Inferior parietal cortex (tissue), 1 donor: ENCODE measurements around the gene KRTAP9-2.
"Not testable (repeated sequence)": the region's sequence is repeated elsewhere in the genome, so short reads cannot be mapped to it uniquely, and the experiment has no call there.

ENCODE experiments used
- DNase-seq: peaks from one replicate; pipeline ENCODE4 v3.0.0-alpha.2; 2016; ENCODE audit errors: extremely low spot score

Gene KRTAP9-2

GRCh38 chr17:41232399-41233105 lies 6.1 kb downstream of the KRTAP9-2 start, which contains the start of gene KRTAP9-3:
Gene KRTAP9-3, plus strand, starts transcription at chr17:41232449. Its CDS starts 53 bp downstream, at chr17:41232502.
- DNase-seq, result not testable (repeated sequence)

GRCh38 chr17:41237116-41237515 lies 10.7 kb downstream of the KRTAP9-2 start:
- DNase-seq, result not testable (repeated sequence)

- not testable (repeated sequence) for DNase-seq
Observed at GRCh38 chr17:41237949-41238437, 11.5 kb downstream of the KRTAP9-2 start, which contains the start of gene KRTAP9-8. Gene KRTAP9-8, plus strand, starts transcription at chr17:41237999. Its CDS starts 53 bp downstream, at chr17:41238052.

- not testable (repeated sequence) for DNase-seq
Observed at GRCh38 chr17:41246995-41247787, 20.7 kb downstream of the KRTAP9-2 start.

GRCh38 chr17:41249637-41250240 lies 23.3 kb downstream of the KRTAP9-2 start, which contains the start of gene KRTAP9-4:
Gene KRTAP9-4, plus strand, starts transcription at chr17:41249687. Its CDS starts 34 bp downstream, at chr17:41249721.
- not testable (repeated sequence) for DNase-seq

- no peak for DNase-seq
Observed at GRCh38 chr17:41251261-41251660, 24.8 kb downstream of the KRTAP9-2 start.

- no peak for DNase-seq
Observed at GRCh38 chr17:41254861-41255260, 28.4 kb downstream of the KRTAP9-2 start.

- not testable (repeated sequence) for DNase-seq
Observed at GRCh38 chr17:41255381-41256290, 29.2 kb downstream of the KRTAP9-2 start, which contains the start of gene KRTAP9-9. Gene KRTAP9-9, plus strand, starts transcription at chr17:41255384.

- DNase-seq, result no peak
Observed at GRCh38 chr17:41256291-41256685, 29.8 kb downstream of the KRTAP9-2 start.

GRCh38 chr17:41258406-41258805 lies 32.0 kb downstream of the KRTAP9-2 start:
- DNase-seq, result no peak

- no peak for DNase-seq
Observed at GRCh38 chr17:41263212-41263611, 36.8 kb downstream of the KRTAP9-2 start.

- no peak for DNase-seq
Observed at GRCh38 chr17:41264599-41264998, 38.2 kb downstream of the KRTAP9-2 start.

GRCh38 chr17:41265078-41265477 lies 38.6 kb downstream of the KRTAP9-2 start, which contains the start of gene KRTAP9-6:
Gene KRTAP9-6, plus strand, starts transcription at chr17:41265378. Its CDS starts 0 bp downstream, at chr17:41265378.
- DNase-seq, result no peak

- no peak for DNase-seq
Observed at GRCh38 chr17:41267711-41268110, 41.3 kb downstream of the KRTAP9-2 start.

GRCh38 chr17:41271323-41271722 lies 44.9 kb downstream of the KRTAP9-2 start:
- not testable (repeated sequence) for DNase-seq

- no peak for DNase-seq
Observed at GRCh38 chr17:41271858-41272257, 45.4 kb downstream of the KRTAP9-2 start.

- DNase-seq, result not testable (repeated sequence)
Observed at GRCh38 chr17:41275648-41276190, 49.3 kb downstream of the KRTAP9-2 start, which contains the start of gene KRTAP9-7. Gene KRTAP9-7, plus strand, starts transcription at chr17:41275698. Its CDS starts 0 bp downstream, at chr17:41275698.
